OCI-LY3 (cell line): ENCODE results near the gene SULF2.

ENCODE experiments used
- EZH2phosphoT487 ChIP-seq: fragments of 200-600 bp; shearing (Covaris generic); IDR thresholded peaks from 2 replicates; pipeline ENCODE4 v1.6.1; 2018; ENCODE audit warnings: antibody characterized with exemption, mixed run types, low read depth
- TF ChIP-seq, protein P1 (sequence below): fragments of 200-600, 300-600 bp; sonication (generic); IDR thresholded peaks from 2 replicates; pipeline ENCODE4 v1.5.1; 2014; ENCODE audit warnings: antibody characterized with exemption, low read length, low read depth

GRCh38 chr20:47674145-47674544 lies 111.1 kb downstream of the SULF2 start:
- TF ChIP-seq, protein P1, sequence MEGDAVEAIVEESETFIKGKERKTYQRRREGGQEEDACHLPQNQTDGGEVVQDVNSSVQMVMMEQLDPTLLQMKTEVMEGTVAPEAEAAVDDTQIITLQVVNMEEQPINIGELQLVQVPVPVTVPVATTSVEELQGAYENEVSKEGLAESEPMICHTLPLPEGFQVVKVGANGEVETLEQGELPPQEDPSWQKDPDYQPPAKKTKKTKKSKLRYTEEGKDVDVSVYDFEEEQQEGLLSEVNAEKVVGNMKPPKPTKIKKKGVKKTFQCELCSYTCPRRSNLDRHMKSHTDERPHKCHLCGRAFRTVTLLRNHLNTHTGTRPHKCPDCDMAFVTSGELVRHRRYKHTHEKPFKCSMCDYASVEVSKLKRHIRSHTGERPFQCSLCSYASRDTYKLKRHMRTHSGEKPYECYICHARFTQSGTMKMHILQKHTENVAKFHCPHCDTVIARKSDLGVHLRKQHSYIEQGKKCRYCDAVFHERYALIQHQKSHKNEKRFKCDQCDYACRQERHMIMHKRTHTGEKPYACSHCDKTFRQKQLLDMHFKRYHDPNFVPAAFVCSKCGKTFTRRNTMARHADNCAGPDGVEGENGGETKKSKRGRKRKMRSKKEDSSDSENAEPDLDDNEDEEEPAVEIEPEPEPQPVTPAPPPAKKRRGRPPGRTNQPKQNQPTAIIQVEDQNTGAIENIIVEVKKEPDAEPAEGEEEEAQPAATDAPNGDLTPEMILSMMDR = no peak
- TF ChIP-seq EZH2phosphoT487 = no peak
